Coronary artery (tissue), 2 donors: Measurements from ENCODE around the gene SAFB2.

Experiments used
- DNase-seq: peaks from one replicate; pipeline ENCODE4 v3.0.0-alpha.2; 2017; ENCODE audit warnings: low spot score
- H3K27ac ChIP-seq, 2 donors: fragments of 200-600 bp; sonication (generic); one replicate each; pipeline ENCODE4 v1.5.1; 2016 to 2019
- H3K4me3 ChIP-seq: fragments of 200-600 bp; sonication (generic); 2 replicates; pipeline ENCODE4 v1.5.1; 2016; ENCODE audit warnings: mild to moderate bottlenecking, moderate library complexity
- TF ChIP-seq, protein P1 (sequence below): fragments of 200-600 bp; sonication (generic); IDR thresholded peaks from one replicate; pipeline ENCODE4 v1.5.1; 2019; ENCODE audit warnings: antibody characterized with exemption

The SAFB2 gene

DNA sequence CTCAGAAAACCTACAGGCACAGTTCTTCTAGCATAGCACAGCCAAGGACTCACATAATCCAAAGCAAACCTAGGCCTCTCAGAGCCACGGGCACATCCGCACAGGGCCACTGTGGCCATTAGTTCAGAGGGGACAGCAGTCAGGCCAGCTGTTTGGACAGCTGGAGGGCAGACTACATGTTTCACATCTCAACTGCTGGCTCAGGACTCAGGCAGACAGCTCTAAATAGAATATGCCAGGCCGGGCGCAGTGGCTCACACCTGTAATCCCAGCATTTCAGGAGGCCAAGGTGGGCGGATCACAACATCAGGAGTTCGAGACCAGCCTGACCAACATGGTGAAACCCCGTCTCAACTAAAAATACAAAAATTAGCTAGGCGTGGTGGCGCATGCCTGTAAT is 26.8 kb downstream of the SAFB2 start:
- Histone ChIP-seq H3K27ac (no peak overlapping the region), H3K4me3 (no peak overlapping the region)
- DNase-seq, result no peak
- TF ChIP-seq, protein P1, sequence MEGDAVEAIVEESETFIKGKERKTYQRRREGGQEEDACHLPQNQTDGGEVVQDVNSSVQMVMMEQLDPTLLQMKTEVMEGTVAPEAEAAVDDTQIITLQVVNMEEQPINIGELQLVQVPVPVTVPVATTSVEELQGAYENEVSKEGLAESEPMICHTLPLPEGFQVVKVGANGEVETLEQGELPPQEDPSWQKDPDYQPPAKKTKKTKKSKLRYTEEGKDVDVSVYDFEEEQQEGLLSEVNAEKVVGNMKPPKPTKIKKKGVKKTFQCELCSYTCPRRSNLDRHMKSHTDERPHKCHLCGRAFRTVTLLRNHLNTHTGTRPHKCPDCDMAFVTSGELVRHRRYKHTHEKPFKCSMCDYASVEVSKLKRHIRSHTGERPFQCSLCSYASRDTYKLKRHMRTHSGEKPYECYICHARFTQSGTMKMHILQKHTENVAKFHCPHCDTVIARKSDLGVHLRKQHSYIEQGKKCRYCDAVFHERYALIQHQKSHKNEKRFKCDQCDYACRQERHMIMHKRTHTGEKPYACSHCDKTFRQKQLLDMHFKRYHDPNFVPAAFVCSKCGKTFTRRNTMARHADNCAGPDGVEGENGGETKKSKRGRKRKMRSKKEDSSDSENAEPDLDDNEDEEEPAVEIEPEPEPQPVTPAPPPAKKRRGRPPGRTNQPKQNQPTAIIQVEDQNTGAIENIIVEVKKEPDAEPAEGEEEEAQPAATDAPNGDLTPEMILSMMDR, result no peak

- Histone ChIP-seq H3K4me3 (no peak overlapping the region), H3K27ac (no peak overlapping the region)
- no peak for DNase-seq
- TF ChIP-seq, protein P1, result no peak
Observed at GRCh38 chr19:5595129-5595528, 27.4 kb downstream of the SAFB2 start.

GRCh38 chr19:5594521-5594950 is 28.0 kb downstream of the SAFB2 start:
- Histone ChIP-seq H3K27ac (no peak overlapping the region), H3K4me3 (no peak overlapping the region)
- no peak for DNase-seq
- TF ChIP-seq, protein P1, result no peak

- DNase-seq, result no peak
- Histone ChIP-seq H3K27ac (no peak overlapping the region), H3K4me3 (no peak overlapping the region)
- TF ChIP-seq, protein P1, result no peak
Observed at GRCh38 chr19:5593343-5594255, 29.0 kb downstream of the SAFB2 start.

GRCh38 chr19:5592531-5593342 is 29.8 kb downstream of the SAFB2 start:
- no peak overlapping the region for H3K4me3 ChIP-seq

GRCh38 chr19:5591476-5591875 is 31.1 kb downstream of the SAFB2 start:
- TF ChIP-seq, protein P1, result no peak
- no peak for DNase-seq
- no peak overlapping the region for H3K27ac ChIP-seq
- H3K4me3 ChIP-seq, result no peak overlapping the region

More at GRCh38 chr19:5592531-5593342, 29.8 kb downstream of the SAFB2 start:
- DNase-seq, result no peak
- H3K27ac ChIP-seq, result no peak overlapping the region
- TF ChIP-seq, protein P1, result no peak
